PFSK-1 (cell line): Measurements from ENCODE around the gene PRKCQ.

Experiments used
- FOXP2 ChIP-seq: optimal IDR thresholded peaks from 2 replicates; pipeline ENCODE3; 2011; ENCODE audit warnings: borderline replicate concordance, control low read depth, inconsistent platforms; ENCODE audit not compliant: insufficient read depth; ENCODE audit errors: extremely low read length, extremely low read depth
- POLR2AphosphoS5 ChIP-seq: IDR thresholded peaks from 2 replicates; pipeline ENCODE4 v1.6.1; 2012; ENCODE audit warnings: low read depth, mild to moderate bottlenecking, control low read depth, low read length, moderate library complexity
- SIN3A ChIP-seq: IDR thresholded peaks from 2 replicates; pipeline ENCODE4 v1.6.1; 2012; ENCODE audit warnings: mild to moderate bottlenecking, low read length, moderate library complexity, borderline replicate concordance; ENCODE audit not compliant: insufficient read depth
- TAF1 ChIP-seq: IDR thresholded peaks from 2 replicates; pipeline ENCODE4 v1.6.1; 2012; ENCODE audit warnings: low read length, control low read depth, borderline replicate concordance; ENCODE audit not compliant: insufficient read depth

DNA sequence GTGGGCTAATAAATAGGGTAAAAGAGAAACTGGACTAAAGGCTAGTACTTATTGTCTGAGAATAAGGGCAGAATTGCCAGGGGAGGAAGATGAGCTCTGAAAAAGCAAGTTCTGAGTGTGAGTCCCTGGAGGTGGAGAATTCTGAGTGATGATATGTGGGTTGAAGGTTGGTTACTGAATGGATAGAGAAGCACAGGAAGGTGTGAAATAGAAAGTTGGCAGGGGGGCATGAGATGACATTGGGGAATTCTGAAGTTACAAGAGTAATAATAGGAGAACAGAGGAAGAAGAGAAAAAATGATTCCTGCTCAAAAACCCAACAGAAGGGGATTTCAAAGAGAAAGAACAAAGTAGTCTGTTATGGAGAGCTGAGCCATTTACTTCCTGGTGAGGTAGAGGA is 76.9 kb downstream of the PRKCQ start:
- TF ChIP-seq SIN3A (no peak), TAF1 (no peak), FOXP2 (no peak), POLR2AphosphoS5 (no peak)
